Heart right ventricle (tissue), 16 donors: ENCODE results near the gene RPL39L. TPM values are rescaled to one million over a fixed set of nuclear protein-coding genes. Genes with fewer than 3 reads are reported as not detected.

Experiments used
- ATAC-seq, 8 donors: fragments of 200-7000 bp; cut with Tn5 transposase; one replicate each; pipeline ENCODE4 v1.9.1; 2020; ENCODE audit warnings: mild to moderate bottlenecking in 8 of 8, moderate library complexity in 8 of 8, moderate number of reproducible peaks in 1 of 8
- DNase-seq, 2 donors: peaks; one replicate each; pipeline ENCODE4 v3.0.0-alpha.2; 2020
- H3K27ac ChIP-seq, 10 donors: fragments of 200-600 bp; sonication (generic) in 2 of 10; one replicate each; pipeline versions ENCODE4 v1.5.0 to v1.8.0; 2020 to 2022; ENCODE audit warnings: mild to moderate bottlenecking in 3 of 10
- H3K27me3 ChIP-seq, 7 donors: fragments of 200-600 bp; one replicate each; pipeline ENCODE4 v1.8.0; 2021 to 2022; ENCODE audit warnings: mild to moderate bottlenecking in 2 of 7
- H3K36me3 ChIP-seq, 9 donors: fragments of 200-600 bp; sonication (generic) in 1 of 9; one replicate each; pipeline versions ENCODE4 v1.5.0 to v1.8.0; 2020 to 2022; ENCODE audit warnings: mild to moderate bottlenecking in 2 of 9
- H3K4me1 ChIP-seq, 9 donors: fragments of 200-600 bp; sonication (generic) in 1 of 9; one replicate each; pipeline versions ENCODE4 v1.5.0 to v1.8.0; 2020 to 2022; ENCODE audit warnings: mild to moderate bottlenecking in 4 of 9
- H3K4me3 ChIP-seq, 10 donors: fragments of 200-600 bp; sonication (generic) in 2 of 10; one replicate each; pipeline versions ENCODE4 v1.5.0 to v1.8.0; 2020 to 2022; ENCODE audit warnings: mild to moderate bottlenecking in 7 of 10, moderate library complexity in 2 of 10
- H3K9me3 ChIP-seq, 11 donors: fragments of 200-600 bp in 10 of 11; sonication (generic) in 2 of 11; one replicate each; pipeline versions ENCODE4 v1.5.0 to v1.8.0; 2013 to 2022; ENCODE audit warnings: mild to moderate bottlenecking in 2 of 11, control low read depth in 1 of 11, moderate library complexity in 1 of 11
- CTCF ChIP-seq, 9 donors: fragments of 200-600 bp; sonication (generic) in 2 of 9; IDR thresholded peaks; one replicate each; pipeline versions ENCODE4 v1.5.0 to v1.8.0; 2021 to 2022; ENCODE audit warnings: antibody characterized with exemption in 9 of 9, mild to moderate bottlenecking in 5 of 9, moderate library complexity in 1 of 9
- WGBS, 2 donors: extraction: QIAGEN DNeasy Blood & Tissue Kit; methylation state at CpG; one replicate each; pipeline ENCODE4 v1.1.7; 2013; ENCODE audit warnings: inconsistent platforms in 1 of 2; 5-methylcytosine and 5-hydroxymethylcytosine counted together
- intact Hi-C, 10 donors: fragments of 100-400 bp; cut with DNase I; formaldehyde crosslinking; loops; one replicate each; pipeline versions ENCODE4 v1.11.1 to v1.14.2; 2022
- polyA plus RNA-seq, 2 donors: library from polyadenylated mRNA; stranded (reverse); fragments of 200-250 nt; gene quantifications; one replicate each; pipeline ENCODE4 v1.2.3, GENCODE V29; 2013
- total RNA-seq, 10 donors: library from RNA; stranded (reverse); fragmentation: NEBNext Ultra II Directional in 3 of 10; extraction: Animal tissue kit (Norgen Biotek cat#: 25700) in 3 of 10; gene quantifications; one replicate each; pipeline versions ENCODE4 v1.2.1 to v1.2.4, GENCODE V29; 2021 to 2023
- donor health status: Arrhythmogenic right ventricular cardiomyopathy.
- donor health status: ischemic (EF 13 %, LVEDD 7.1; RV severe dilation, severe dysfunction).
- donor health status: healthy with polysubstance abuse.
- donor health status: DM: no; HTN: yes; CAD: no.
- donor health status: DM: no; HTN: no; CAD: no.
- donor health status: ischemic (EF 25% LVEDD 6.9; RV normal size, moderate dysfunction).
- donor health status: ischemic (EF 25% LVEDD 5.7; RV mildly dilated, moderate dysfunction).
- donor health status: healthy.
- donor health status: DM: yes; HTN: yes; CAD: no.
- donor health status: Ischemic cardiomyopathy.
- donor health status: ischemic (EF 35%, LVEDD 5.7; RV mildly dilated, moderate dysfunction).
- donor health status: nonischemic (EF 11% LVEDD 7.7; RV severe dilation, severe dysfunction).
- donor health status: DM: yes; HTN: yes; CAD: no.
- donor health status: PGD.
- donor health status: ischemic (EF 29% LVEDD 5.4; RV normal size, mild dysfunction).
- donor health status: nonischemic (EF 23%, LVEDD 6.1; RV moderate dilation, normal function).

RPL39L gene
- total and polyA plus RNA-seq, 12 donors = 0.44 to 17.8 (median 5.6) TPM

GRCh38 chr3:187103251-187103650 is 36.0 kb downstream of the RPL39L start:
- no peaks in the 10 kb centered on the region for H3K27me3 ChIP-seq
- DNase-seq (no peak), ATAC-seq (no peak)
- intact Hi-C loops = loop anchor here in 2 of 10 donors (5.0 to 10.0 kb wide), 2 partner anchors 62 to 171 kb away; partner anchors contain the start of gene ST6GAL1 (in 1 of the 2)
- H3K4me3 ChIP-seq = no peak overlapping the region
- H3K9me3 ChIP-seq = peaks cover 0 to 10% (median 0%) of the 10 kb centered on the region in 11 donors
- 92 to 97% methylated on average over 5 of the region's 5 CpGs for WGBS, 2 donors
- TF ChIP-seq CTCF (IDR thresholded peaks at IDR 0.05) = no peak
- H3K4me1 ChIP-seq = peaks cover 0 to 42% (median 25%) of the 10 kb centered on the region in 9 donors
- H3K27ac ChIP-seq = no peak overlapping the region
- H3K36me3 ChIP-seq = no peaks in the 10 kb centered on the region

GRCh38 chr3:187102073-187102634 is 37.1 kb downstream of the RPL39L start:
- H3K4me3 ChIP-seq = peak overlapping the region in 9 of 10 donors; percentile 3 to 36 (median 31)
- intact Hi-C loops = loop anchor here in 2 of 10 donors (5.0 to 10.0 kb wide), 2 partner anchors 63 to 170 kb away; partner anchors contain the start of gene ST6GAL1 (in 1 of the 2)
- WGBS, 2 donors = 89 to 91% methylated on average over 1 of the region's 1 CpG
- DNase-seq = no peak
- H3K27ac ChIP-seq = peak overlapping the region in 9 of 10 donors; percentile 34 to 64 (median 52)
- peaks cover 0 to 42% (median 25%) of the 10 kb centered on the region in 9 donors for H3K4me1 ChIP-seq
- H3K36me3 ChIP-seq = no peaks in the 10 kb centered on the region
- TF ChIP-seq CTCF (IDR thresholded peaks at IDR 0.05) = no peak
- H3K9me3 ChIP-seq = peaks cover 0 to 20% (median 0%) of the 10 kb centered on the region in 11 donors
- no peaks in the 10 kb centered on the region for H3K27me3 ChIP-seq
- no peak for ATAC-seq

- Histone ChIP-seq H3K27me3 (no peaks in the 10 kb centered on the region), H3K4me3 (peak overlapping the region in 9 of 10 donors; percentile 3 to 36 (median 31)), H3K4me1 (peaks cover 0 to 42% (median 25%) of the 10 kb centered on the region in 9 donors), H3K27ac (peak overlapping the region in 9 of 10 donors; percentile 34 to 64 (median 52)), H3K9me3 (peaks cover 0 to 27% (median 0%) of the 10 kb centered on the region in 11 donors), H3K36me3 (no peaks in the 10 kb centered on the region)
- intact Hi-C loops = loop anchor here in 2 of 10 donors (5.0 to 10.0 kb wide), 2 partner anchors 63 to 169 kb away; partner anchors contain the start of gene ST6GAL1 (in 1 of the 2)
- 23 to 32% methylated on average over 9 of the region's 9 CpGs for WGBS, 2 donors
- peak; percentile 79 to 89 for DNase-seq
- ATAC-seq = peak; percentile 70 to 90 (median 79)
- TF ChIP-seq CTCF (IDR thresholded peaks at IDR 0.05) = no peak
Observed at GRCh38 chr3:187101184-187102072, 37.9 kb downstream of the RPL39L start.

GRCh38 chr3:187098923-187099512 is 40.3 kb downstream of the RPL39L start:
- WGBS, 2 donors = 92 to 93% methylated on average over 2 of the region's 2 CpGs
- Histone ChIP-seq H3K4me1 (peaks cover 0 to 32% (median 17%) of the 10 kb centered on the region in 9 donors), H3K36me3 (no peaks in the 10 kb centered on the region), H3K27me3 (no peaks in the 10 kb centered on the region), H3K4me3 (no peak overlapping the region), H3K9me3 (peaks cover 0 to 35% (median 0%) of the 10 kb centered on the region in 11 donors), H3K27ac (no peak overlapping the region)
- intact Hi-C loops = no loop called here
- ATAC-seq = no peak
- DNase-seq = no peak
- no peak for TF ChIP-seq CTCF (IDR thresholded peaks at IDR 0.05)
